Measurements from ENCODE around the gene NDRG3.

The NDRG3 gene

GRCh38 chr20:36745927-36746659, at the start of gene NDRG3:
TSS of gene NDRG3 (minus strand) at chr20:36746090. CDS start at chr20:36721735, 24,355 bp downstream.
- DNase-seq: peak; percentile 97

- no peak for DNase-seq
Measured at GRCh38 chr20:36794116-36794474, 48.2 kb upstream of the NDRG3 start.

- no peak for DNase-seq
Measured at GRCh38 chr20:36793294-36794115, 47.6 kb upstream of the NDRG3 start.

DNA sequence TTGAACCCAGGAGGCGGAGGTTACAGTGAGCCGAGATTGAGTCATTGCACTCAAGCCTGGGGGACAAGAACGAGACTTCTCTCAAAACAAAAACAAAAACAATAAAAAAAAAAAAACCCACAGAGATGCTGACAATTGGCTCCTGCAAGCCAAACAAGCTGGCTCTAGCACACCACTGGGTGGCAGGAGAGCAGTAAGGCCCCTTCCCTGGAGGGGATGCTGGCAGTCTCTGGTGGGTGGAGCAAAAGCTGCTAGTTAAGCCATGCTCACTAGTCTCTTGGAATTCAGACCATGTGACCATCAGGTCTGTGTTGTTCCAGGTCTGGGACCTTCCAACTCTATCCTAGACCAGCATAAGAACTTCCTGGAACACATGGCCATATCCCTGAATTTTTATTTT, 46.5 kb upstream of the NDRG3 start:
- DNase-seq: peak; percentile 28

- DNase-seq: no peak
Measured at GRCh38 chr20:36791862-36792261, 46.0 kb upstream of the NDRG3 start.

DNA sequence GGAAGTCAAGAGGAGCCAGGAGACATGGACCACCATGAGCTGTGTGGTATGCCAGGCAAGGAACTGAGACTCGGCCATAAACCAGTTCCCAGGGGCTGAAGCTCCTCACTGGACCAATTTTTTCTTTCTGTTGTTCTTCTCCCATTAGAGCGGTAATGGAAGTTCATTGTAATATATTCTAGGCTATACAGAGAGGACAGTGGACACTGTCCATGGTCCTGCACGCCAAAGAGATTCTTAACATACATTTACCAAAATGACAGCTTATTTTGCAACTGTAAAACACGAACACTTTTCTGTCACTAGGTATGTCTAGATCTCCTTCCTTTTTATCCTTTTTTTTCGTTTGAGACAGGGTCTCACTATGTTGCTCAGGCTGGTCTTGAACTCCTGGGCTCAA, 40.8 kb upstream of the NDRG3 start:
- no peak for DNase-seq

- DNase-seq: no peak
Measured at GRCh38 chr20:36786246-36786645, 40.4 kb upstream of the NDRG3 start.

- DNase-seq: no peak
Measured at GRCh38 chr20:36785308-36785707, 39.4 kb upstream of the NDRG3 start.

DNA sequence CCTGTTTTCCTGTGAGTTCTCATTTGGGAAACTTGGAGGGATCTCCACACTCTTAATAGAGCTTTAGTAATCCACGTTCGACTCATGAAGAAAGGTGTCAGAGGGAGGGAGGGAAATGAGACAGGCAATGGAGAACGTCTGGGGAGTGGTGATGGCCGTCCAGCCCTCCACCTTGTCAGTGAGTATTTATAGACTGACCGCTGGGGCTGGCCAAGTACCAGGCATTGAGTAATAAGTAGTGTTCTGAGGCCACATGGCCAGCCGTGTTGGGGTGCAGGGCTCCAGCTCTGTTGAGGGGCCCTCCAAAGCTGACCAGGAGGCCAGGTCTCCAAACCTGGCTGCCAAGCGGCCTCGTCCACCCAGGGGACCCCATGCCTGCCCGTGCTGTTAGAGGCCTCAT, 39.0 kb upstream of the NDRG3 start:
- DNase-seq: no peak

- DNase-seq: no peak
Measured at GRCh38 chr20:36784116-36784515, 38.2 kb upstream of the NDRG3 start.

DNA sequence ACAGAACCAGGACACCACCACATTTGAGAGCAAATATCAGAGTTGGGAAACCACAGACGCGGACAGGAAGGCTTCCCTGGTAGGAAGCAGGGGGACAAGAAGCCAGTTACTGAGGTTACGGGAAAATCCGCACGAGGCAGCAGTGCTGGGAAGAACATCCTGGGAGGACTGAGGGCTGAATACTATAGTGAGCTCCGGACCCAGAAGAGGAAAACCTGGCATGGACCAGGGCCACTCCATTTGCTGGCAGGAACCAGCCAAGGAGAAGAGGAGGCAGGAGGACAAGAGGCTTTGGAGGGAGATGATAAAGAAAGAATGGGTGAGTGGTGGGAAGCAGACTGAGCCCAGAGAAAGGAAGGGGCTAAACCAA, 33.8 kb upstream of the NDRG3 start:
- DNase-seq: no peak

- DNase-seq: no peak
Measured at GRCh38 chr20:36778831-36779655, 33.2 kb upstream of the NDRG3 start.

- no peak for DNase-seq
Measured at GRCh38 chr20:36777576-36777975, 31.7 kb upstream of the NDRG3 start.

DNA sequence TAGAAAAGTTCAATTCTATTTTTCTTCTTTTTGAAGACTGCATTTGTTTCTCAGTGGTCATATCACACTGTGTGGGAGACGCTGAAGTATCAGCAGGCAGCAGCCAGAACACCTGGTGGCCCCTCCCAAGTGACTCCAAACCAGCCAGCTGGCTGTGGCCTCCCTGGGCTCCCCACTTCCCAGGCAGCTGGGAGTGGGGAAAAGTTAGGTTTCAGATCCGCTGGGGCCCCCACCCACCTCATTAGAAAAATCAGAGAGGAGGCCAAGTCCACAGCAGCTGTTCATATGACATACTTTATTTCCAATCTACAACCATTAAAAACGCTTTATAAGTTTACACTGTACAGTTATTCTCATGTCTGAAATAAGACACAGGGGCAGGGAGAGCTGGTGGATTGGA, 31.3 kb upstream of the NDRG3 start:
- no peak for DNase-seq

GRCh38 chr20:36775826-36776225, 29.9 kb upstream of the NDRG3 start:
- DNase-seq: no peak

- no peak for DNase-seq
Measured at GRCh38 chr20:36775196-36775595, 29.3 kb upstream of the NDRG3 start.

DNA sequence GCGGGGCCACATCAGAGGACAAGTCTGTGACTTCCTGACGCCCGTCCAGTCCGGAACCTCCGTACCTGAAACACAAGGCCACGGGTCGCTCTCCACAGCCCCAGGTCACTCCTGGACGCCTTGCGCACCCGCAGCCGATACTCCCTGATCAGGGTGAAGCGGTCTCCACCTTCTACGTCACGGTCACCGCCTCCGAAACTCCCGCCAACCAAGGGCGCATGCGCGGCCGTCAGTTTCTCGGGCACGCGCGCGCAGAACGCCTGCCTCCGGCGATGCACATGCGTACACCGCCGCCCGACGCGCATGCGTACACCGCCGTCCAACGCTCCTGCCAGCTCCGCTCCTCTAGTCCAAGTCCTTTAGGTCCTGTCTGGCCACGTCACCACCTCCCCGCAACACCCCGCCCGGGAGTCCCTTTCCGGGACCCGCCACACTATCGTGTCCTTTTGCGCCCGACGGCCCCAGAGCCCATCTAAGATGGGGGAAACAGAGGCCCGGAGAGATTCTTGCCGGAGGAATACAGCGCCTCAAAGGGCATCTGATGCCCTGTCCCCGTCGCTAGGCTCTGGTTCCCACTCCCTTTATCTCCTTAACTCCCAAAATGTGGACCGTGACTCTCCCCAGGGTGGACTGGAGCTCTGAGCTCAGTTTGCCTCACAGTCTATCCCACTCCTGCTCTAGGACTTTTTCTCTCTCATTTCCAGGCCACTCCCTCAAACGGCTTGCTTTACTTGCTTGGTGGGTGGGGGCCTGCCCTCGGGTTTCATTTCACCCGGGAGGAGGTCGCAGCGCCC, 27.9 kb upstream of the NDRG3 start, which contains the start of gene DSN1:
TSS of gene DSN1 (minus strand) at position 167 of the 794 bp plus-strand sequence. CDS start 2,305 bp downstream, outside the sequence.
- DNase-seq: peak; percentile 99

DNA sequence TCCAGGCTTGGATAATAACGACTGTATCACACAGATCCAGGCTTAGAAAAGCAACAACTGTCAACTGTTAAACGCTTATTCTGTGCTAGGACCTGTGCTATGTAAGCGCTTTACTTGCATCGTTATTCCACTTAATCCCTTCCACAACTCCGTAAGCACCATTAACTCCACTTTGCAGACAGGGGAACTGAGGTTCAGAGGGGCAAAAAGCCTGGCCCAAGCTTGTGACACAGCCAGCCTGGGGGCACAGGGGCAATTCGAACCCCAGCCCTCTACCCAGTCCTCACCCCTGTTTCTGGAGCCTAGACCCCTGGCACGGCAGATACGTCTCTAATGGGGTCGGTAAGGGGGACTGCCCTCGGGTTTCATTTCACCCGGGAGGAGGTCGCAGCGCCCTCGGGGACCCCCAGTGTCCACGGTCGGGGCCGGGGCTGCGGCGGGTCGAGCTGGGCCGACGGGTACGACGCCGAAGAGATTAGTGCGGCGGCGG, 27.3 kb upstream of the NDRG3 start:
- DNase-seq: no peak

- DNase-seq: no peak
Measured at GRCh38 chr20:36770680-36771079, 24.8 kb upstream of the NDRG3 start.

DNA sequence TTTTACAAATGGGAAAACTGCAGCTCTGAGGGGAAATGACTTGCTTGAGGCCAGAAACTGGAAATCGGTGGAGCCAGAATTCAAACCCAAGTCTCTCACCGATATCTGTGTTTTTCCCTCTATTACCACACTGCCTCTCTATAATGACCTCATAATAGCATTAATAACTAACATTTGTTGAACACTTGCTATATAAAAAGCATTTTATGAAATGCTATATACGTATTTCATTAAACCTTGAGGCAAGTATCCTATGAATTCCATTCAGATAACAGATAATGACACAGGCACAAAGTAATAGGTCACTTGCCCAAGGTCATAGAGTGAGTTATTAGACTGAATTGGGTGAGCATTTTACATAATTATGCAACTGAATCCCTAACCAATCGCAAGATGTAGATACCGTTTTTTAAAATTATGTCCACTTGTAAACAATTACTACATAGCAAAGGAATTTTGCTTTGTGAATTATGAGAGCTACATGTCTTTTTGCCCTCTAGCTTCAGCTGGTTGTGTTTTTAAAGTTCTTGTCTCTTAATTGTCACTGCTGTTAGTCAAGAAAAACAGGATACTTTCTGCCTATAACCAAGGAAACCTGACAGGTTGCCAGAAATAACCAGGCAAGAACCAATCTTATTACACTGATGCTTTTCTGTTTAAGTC, 23.0 kb upstream of the NDRG3 start:
- DNase-seq: no peak

GRCh38 chr20:36761125-36761524, 15.2 kb upstream of the NDRG3 start:
- no peak for DNase-seq

DNA sequence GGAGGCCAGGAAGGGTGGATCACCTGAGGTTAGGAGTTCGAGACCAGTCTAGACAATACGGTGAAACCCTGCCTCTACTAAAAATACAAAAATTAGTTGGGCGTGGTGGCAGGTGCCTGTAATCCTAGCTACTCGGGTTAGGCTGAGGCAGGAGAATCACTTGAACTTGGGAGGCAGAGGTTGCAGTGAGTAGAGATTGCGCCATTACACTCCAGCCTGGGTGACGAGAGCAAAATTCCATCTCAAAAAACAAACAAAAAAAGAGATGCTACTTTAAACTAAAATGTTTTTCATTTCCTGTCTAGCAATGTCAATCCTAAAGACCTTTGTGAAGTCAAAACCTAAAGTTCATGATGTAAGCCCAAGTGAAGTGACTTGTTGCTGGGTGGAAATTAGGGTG, 14.8 kb upstream of the NDRG3 start:
- no peak for DNase-seq
